Coronary artery (tissue), 2 donors: Measurements from ENCODE around the gene PARD3.

Source experiments
- DNase-seq: peaks from one replicate; pipeline ENCODE4 v3.0.0-alpha.2; 2017; ENCODE audit warnings: low spot score
- H3K27ac ChIP-seq, 2 donors: fragments of 200-600 bp; sonication (generic); one replicate each; pipeline ENCODE4 v1.5.1; 2016 to 2019
- H3K4me3 ChIP-seq: fragments of 200-600 bp; sonication (generic); 2 replicates; pipeline ENCODE4 v1.5.1; 2016; ENCODE audit warnings: mild to moderate bottlenecking, moderate library complexity
- TF ChIP-seq, protein P1 (sequence below): fragments of 200-600 bp; sonication (generic); IDR thresholded peaks from one replicate; pipeline ENCODE4 v1.5.1; 2019; ENCODE audit warnings: antibody characterized with exemption

The PARD3 gene

DNA sequence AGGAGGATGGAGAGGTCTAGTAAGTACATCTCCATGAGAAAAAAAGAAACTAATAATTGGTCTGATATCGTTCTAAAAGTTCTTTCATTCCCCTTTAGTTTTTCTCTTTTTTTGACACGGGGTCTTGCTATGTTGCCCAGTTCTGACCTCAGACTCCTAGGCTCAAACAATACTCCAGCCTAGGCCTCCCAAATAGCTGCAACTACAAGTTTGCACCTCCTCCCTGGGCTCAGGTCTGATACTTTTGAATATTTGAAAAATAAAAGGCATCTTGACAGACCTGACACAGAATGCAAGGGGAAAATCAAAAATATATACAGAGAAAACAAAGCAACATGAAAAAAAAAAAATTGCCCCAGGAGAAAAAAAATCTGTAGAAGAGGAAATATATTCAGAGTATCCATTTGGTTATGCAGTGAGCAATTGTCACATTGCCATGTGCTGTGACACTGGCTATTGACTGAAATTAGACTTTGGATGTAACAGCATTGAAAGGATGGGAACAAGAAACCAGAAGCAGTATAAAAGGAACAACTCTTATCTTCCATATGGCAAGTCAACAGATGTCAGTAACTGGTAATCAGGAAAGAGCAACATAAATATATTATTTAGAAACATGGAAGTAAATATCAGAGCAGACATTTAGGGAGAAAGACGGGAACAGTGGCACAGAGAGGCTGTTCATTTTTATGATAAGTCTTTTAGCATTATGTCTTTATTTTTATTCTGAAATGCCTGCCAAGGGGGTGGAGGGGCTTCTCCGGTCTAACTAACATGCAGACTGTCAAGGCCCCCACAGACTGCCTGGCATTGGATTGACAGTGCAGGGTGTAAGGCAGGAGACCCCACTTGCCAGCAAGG lies 408.4 kb downstream of the PARD3 start:
- Histone ChIP-seq H3K4me3 (no peak overlapping the region), H3K27ac (no peak overlapping the region)
- TF ChIP-seq, protein P1, sequence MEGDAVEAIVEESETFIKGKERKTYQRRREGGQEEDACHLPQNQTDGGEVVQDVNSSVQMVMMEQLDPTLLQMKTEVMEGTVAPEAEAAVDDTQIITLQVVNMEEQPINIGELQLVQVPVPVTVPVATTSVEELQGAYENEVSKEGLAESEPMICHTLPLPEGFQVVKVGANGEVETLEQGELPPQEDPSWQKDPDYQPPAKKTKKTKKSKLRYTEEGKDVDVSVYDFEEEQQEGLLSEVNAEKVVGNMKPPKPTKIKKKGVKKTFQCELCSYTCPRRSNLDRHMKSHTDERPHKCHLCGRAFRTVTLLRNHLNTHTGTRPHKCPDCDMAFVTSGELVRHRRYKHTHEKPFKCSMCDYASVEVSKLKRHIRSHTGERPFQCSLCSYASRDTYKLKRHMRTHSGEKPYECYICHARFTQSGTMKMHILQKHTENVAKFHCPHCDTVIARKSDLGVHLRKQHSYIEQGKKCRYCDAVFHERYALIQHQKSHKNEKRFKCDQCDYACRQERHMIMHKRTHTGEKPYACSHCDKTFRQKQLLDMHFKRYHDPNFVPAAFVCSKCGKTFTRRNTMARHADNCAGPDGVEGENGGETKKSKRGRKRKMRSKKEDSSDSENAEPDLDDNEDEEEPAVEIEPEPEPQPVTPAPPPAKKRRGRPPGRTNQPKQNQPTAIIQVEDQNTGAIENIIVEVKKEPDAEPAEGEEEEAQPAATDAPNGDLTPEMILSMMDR = no peak
- no peak for DNase-seq

DNA sequence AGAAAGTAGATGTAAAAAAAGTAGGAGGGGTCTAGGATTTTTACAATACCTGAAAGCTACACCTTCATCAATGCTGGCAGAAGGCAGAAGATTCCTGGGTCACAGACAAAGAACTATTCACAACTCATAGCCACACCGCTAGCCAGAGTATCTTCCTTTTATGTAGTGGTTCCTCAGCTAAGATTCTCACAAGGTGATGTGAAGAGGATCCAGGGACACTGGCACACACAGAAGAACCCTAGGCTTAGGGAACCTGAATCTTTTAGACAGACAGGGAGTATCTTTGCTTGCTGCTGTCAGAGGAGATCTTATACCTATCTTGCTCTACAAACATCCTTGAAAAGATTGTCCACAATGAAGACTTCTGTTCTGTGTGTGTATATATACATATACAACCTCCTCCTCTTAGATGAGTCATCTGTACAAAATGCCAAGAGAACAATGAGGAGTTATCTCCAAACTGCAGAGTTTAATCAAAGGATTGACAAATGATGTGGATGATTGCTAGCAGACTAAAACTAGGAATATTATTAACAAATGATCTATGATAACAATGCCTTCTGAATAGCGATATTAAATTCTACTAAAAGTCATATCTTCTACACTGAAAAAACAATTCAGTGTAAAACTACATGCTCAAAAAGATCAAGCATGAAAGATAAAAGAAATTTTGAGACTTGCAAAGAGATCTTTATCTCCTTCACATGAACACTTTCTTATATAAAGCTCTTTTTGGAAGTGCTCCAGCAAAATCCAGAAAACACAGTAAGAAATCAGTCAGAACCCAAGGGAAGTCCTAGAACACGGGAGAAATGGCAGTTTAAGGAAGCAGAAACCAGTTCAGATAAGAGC lies 409.3 kb downstream of the PARD3 start:
- TF ChIP-seq, protein P1 = no peak

GRCh38 chr10:34403512-34403911 lies 411.6 kb downstream of the PARD3 start:
- Histone ChIP-seq H3K4me3 (no peak overlapping the region), H3K27ac (no peak overlapping the region)
- TF ChIP-seq, protein P1 = no peak
- no peak for DNase-seq

More for the DNA sequence above, 409.3 kb downstream of the PARD3 start:
- DNase-seq = no peak
- Histone ChIP-seq H3K27ac (no peak overlapping the region), H3K4me3 (no peak overlapping the region)

GRCh38 chr10:34400075-34400474 lies 415.0 kb downstream of the PARD3 start:
- DNase-seq = no peak
- Histone ChIP-seq H3K27ac (no peak overlapping the region), H3K4me3 (no peak overlapping the region)
- TF ChIP-seq, protein P1 = no peak

DNA sequence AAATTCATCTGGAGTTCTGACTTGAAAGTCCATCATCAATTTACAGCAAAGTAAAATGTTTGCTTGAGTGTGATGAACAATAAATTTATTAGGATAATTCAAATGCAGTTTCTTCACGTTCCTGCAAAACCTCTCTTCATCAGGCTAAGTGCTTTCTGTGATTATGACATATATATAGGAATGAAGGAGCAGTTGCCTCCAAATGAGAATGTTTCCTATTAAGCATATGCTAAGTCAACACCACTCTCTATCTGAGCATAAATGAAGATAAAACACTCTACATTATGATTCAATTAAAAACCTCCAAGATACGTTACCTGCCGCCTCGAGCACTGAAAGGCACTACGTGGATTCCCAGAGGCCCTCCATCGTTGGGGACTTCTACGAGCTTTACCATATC lies 416.1 kb downstream of the PARD3 start:
- DNase-seq = no peak
- TF ChIP-seq, protein P1 = no peak
- Histone ChIP-seq H3K27ac (no peak overlapping the region), H3K4me3 (no peak overlapping the region)

DNA sequence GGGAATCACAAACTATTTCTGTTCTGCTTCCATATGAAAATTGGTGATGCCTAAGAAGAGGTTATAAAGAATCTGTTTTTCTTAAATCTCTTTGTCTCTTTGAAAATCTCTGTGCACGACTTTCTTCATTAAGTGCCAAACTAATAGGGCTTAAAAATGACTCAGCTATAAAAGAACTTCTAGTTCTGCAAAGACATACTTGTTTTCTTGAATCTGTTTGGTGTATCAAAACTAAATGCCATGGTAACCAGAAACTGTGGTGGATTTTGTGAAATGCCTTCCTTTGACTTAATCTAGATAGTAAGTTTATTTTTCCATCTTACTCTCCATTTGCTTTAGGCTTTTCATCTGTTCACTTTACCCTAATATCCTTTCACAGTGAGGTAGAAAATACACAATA lies 417.8 kb downstream of the PARD3 start:
- Histone ChIP-seq H3K4me3 (no peak overlapping the region), H3K27ac (peak overlapping the region; percentile 9 to 30)
- TF ChIP-seq, protein P1 = no peak
- DNase-seq = no peak
